Measurements from ENCODE around the gene KCNH6.

Gene KCNH6

GRCh38 chr17:63500543-63501390 lies 22.4 kb upstream of the KCNH6 start:
- Histone ChIP-seq H3K4me3 (ENCODE audit: low read depth in 1 of 2, low read length in 2 of 2) (no peak overlapping the region), H3K4me1 (ENCODE audit: insufficient read depth, low read length) (no peaks in the 10 kb centered on the region)

GRCh38 chr17:63503341-63503705 lies 19.8 kb upstream of the KCNH6 start:
- Histone ChIP-seq H3K36me3 (ENCODE audit: insufficient read depth, low read length) (no peaks in the 10 kb centered on the region), H3K27me3 (ENCODE audit: control insufficient read depth in 1 of 2, insufficient read depth in 2 of 2, low read length in 2 of 2) (no peaks in the 10 kb centered on the region), H3K9me3 (ENCODE audit: low read length) (no peaks in the 10 kb centered on the region), H3K9ac (ENCODE audit: low read length) (no peak overlapping the region), H3K27ac (ENCODE audit: low read depth, low read length) (no peak overlapping the region), H3K4me1 (ENCODE audit: insufficient read depth, low read length) (no peaks in the 10 kb centered on the region), H3K4me3 (ENCODE audit: low read depth in 1 of 2, low read length in 2 of 2) (no peak overlapping the region)

More at GRCh38 chr17:63500543-63501390, 22.4 kb upstream of the KCNH6 start:
- Histone ChIP-seq H3K9me3 (ENCODE audit: low read length) (no peaks in the 10 kb centered on the region), H3K9ac (ENCODE audit: low read length) (no peak overlapping the region), H3K27ac (ENCODE audit: low read depth, low read length) (no peak overlapping the region), H3K27me3 (ENCODE audit: control insufficient read depth in 1 of 2, insufficient read depth in 2 of 2, low read length in 2 of 2) (no peaks in the 10 kb centered on the region), H3K36me3 (ENCODE audit: insufficient read depth, low read length) (no peaks in the 10 kb centered on the region)

DNA sequence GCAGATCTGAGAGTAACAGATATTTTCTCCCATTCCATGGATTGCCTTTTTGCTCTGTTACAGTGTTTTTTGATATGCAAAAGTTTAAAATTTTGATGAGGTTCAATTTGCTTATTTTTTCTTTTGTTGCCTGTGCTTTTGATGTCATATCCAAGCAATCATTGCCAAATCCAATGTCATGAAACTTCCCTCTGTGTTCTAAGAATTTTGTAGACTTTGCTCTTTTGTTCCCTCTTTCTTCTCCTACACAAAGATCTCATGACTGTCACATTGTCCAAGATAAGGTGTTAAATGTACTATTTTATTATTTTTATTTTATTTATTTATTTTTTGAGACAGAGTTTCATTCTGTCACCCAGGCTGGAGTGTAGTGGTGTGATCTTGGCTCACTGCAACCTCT lies 18.9 kb upstream of the KCNH6 start:
- no peak overlapping the region for H3K27ac ChIP-seq (ENCODE audit: low read depth, low read length)
- no peak overlapping the region for H3K4me3 ChIP-seq (ENCODE audit: low read depth in 1 of 2, low read length in 2 of 2)
- no peaks in the 10 kb centered on the region for H3K36me3 ChIP-seq (ENCODE audit: insufficient read depth, low read length)
- H3K27me3 ChIP-seq (ENCODE audit: control insufficient read depth in 1 of 2, insufficient read depth in 2 of 2, low read length in 2 of 2) = no peaks in the 10 kb centered on the region
- no peaks in the 10 kb centered on the region for H3K4me1 ChIP-seq (ENCODE audit: insufficient read depth, low read length)
- H3K9ac ChIP-seq (ENCODE audit: low read length) = no peak overlapping the region
- H3K9me3 ChIP-seq (ENCODE audit: low read length) = no peaks in the 10 kb centered on the region

- Histone ChIP-seq H3K9ac (ENCODE audit: low read length) (no peak overlapping the region), H3K27me3 (ENCODE audit: control insufficient read depth in 1 of 2, insufficient read depth in 2 of 2, low read length in 2 of 2) (no peaks in the 10 kb centered on the region), H3K4me1 (ENCODE audit: insufficient read depth, low read length) (no peaks in the 10 kb centered on the region), H3K36me3 (ENCODE audit: insufficient read depth, low read length) (no peaks in the 10 kb centered on the region), H3K9me3 (ENCODE audit: low read length) (no peaks in the 10 kb centered on the region), H3K27ac (ENCODE audit: low read depth, low read length) (no peak overlapping the region), H3K4me3 (ENCODE audit: low read depth in 1 of 2, low read length in 2 of 2) (no peak overlapping the region)
These were observed 17.8 kb upstream of the KCNH6 start for GRCh38 chr17:63505341-63505740.

GRCh38 chr17:63506627-63507026 lies 16.5 kb upstream of the KCNH6 start:
- Histone ChIP-seq H3K9ac (ENCODE audit: low read length) (no peak overlapping the region), H3K27me3 (ENCODE audit: control insufficient read depth in 1 of 2, insufficient read depth in 2 of 2, low read length in 2 of 2) (no peaks in the 10 kb centered on the region), H3K4me1 (ENCODE audit: insufficient read depth, low read length) (no peaks in the 10 kb centered on the region), H3K4me3 (ENCODE audit: low read depth in 1 of 2, low read length in 2 of 2) (no peak overlapping the region), H3K27ac (ENCODE audit: low read depth, low read length) (no peak overlapping the region), H3K36me3 (ENCODE audit: insufficient read depth, low read length) (no peaks in the 10 kb centered on the region), H3K9me3 (ENCODE audit: low read length) (no peaks in the 10 kb centered on the region)

GRCh38 chr17:63511331-63511730 lies 11.8 kb upstream of the KCNH6 start:
- H3K4me3 ChIP-seq (ENCODE audit: low read depth in 1 of 2, low read length in 2 of 2) = no peak overlapping the region

DNA sequence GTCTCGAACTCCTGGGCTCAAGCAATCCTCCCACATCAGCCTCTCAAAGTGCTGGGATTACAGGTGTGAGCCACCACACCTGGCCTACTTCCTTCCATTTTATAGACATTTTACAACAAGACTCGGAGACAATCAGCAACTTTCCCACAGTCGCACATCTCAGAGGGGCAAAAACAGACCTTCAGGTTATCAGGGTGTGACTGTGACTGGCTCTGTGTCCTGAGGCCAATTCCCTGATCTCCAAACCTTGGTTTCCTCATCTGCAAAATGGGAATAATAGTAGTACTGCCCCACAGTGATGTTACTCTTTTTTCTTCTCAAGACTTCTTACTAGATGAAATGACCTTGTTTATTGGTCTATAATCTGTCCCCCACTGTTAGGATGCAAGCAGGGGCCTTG lies 10.8 kb upstream of the KCNH6 start:
- H3K4me1 ChIP-seq (ENCODE audit: insufficient read depth, low read length) = no peaks in the 10 kb centered on the region
- no peak overlapping the region for H3K9ac ChIP-seq (ENCODE audit: low read length)
- H3K36me3 ChIP-seq (ENCODE audit: insufficient read depth, low read length) = no peaks in the 10 kb centered on the region
- H3K27ac ChIP-seq (ENCODE audit: low read depth, low read length) = no peak overlapping the region
- no peak overlapping the region for H3K4me3 ChIP-seq (ENCODE audit: low read depth in 1 of 2, low read length in 2 of 2)
- H3K27me3 ChIP-seq (ENCODE audit: control insufficient read depth in 1 of 2, insufficient read depth in 2 of 2, low read length in 2 of 2) = no peaks in the 10 kb centered on the region
- H3K9me3 ChIP-seq (ENCODE audit: low read length) = no peaks in the 10 kb centered on the region

More at GRCh38 chr17:63511331-63511730, 11.8 kb upstream of the KCNH6 start:
- Histone ChIP-seq H3K27ac (ENCODE audit: low read depth, low read length) (no peak overlapping the region), H3K9me3 (ENCODE audit: low read length) (no peaks in the 10 kb centered on the region), H3K27me3 (ENCODE audit: control insufficient read depth in 1 of 2, insufficient read depth in 2 of 2, low read length in 2 of 2) (no peaks in the 10 kb centered on the region), H3K4me1 (ENCODE audit: insufficient read depth, low read length) (no peaks in the 10 kb centered on the region), H3K9ac (ENCODE audit: low read length) (no peak overlapping the region), H3K36me3 (ENCODE audit: insufficient read depth, low read length) (no peaks in the 10 kb centered on the region)

DNA sequence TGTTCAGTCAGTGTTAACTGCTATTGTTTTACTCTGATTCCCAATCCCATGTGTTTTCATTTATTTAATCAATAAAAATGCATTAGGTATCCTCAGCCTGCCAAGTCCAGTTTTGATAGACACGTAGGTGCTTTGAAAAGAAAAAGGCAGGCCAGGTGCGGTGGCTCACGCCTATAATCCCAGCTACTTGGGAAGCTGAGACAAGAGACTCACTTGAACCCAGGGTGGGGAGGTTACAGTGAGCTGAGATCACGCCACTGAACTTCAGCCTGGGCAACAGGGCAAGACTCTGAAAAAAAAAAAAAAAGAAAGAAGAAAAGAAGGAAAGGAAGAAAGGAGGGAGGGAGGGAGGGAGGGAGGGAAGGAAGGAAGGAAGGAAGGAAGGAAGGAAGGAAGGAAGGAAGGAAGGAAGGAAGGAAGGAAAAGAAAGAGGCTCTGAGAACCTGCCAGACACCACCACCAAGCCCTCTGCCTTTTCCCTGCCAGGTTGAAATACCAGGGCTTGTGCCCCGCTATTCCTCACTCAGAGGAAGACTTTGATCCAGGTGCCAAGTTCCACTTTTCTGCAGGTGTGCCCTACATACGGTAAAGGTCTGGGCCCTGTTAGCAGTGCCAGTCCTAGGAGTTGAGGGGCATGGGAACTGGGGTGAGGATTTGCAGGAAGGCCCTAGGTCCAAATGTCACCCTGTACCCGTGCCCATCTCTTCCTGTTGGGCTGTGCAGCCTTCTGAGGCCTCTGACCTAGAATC lies 10.1 kb upstream of the KCNH6 start:
- Histone ChIP-seq H3K27me3 (ENCODE audit: control insufficient read depth in 1 of 2, insufficient read depth in 2 of 2, low read length in 2 of 2) (no peaks in the 10 kb centered on the region), H3K9me3 (ENCODE audit: low read length) (no peaks in the 10 kb centered on the region), H3K4me1 (ENCODE audit: insufficient read depth, low read length) (no peaks in the 10 kb centered on the region), H3K9ac (ENCODE audit: low read length) (no peak overlapping the region), H3K4me3 (ENCODE audit: low read depth in 1 of 2, low read length in 2 of 2) (no peak overlapping the region), H3K36me3 (ENCODE audit: insufficient read depth, low read length) (no peaks in the 10 kb centered on the region), H3K27ac (ENCODE audit: low read depth, low read length) (no peak overlapping the region)

DNA sequence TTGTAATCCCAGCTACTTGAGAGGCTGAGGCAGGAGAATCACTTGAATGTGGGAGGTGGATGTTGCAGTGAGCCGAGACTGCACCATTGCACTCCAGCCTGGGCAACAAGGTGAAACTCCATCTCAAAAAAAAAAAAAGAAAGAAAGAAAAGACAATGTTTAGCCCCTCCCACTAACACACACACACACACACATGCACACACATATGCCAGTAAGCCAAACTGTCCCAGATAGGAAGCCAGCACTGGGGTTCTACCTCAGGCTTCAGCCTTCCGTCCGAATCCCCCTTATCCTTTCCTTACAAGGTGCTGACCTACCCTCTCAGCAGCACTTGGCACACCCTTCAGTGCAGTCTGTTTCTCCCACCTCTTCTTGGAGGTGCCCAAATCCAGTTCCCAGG lies 8.7 kb upstream of the KCNH6 start:
- no peaks in the 10 kb centered on the region for H3K4me1 ChIP-seq (ENCODE audit: insufficient read depth, low read length)
- no peak overlapping the region for H3K27ac ChIP-seq (ENCODE audit: low read depth, low read length)
- no peaks in the 10 kb centered on the region for H3K36me3 ChIP-seq (ENCODE audit: insufficient read depth, low read length)
- no peaks in the 10 kb centered on the region for H3K27me3 ChIP-seq (ENCODE audit: control insufficient read depth in 1 of 2, insufficient read depth in 2 of 2, low read length in 2 of 2)
- H3K9ac ChIP-seq (ENCODE audit: low read length) = no peak overlapping the region
- H3K9me3 ChIP-seq (ENCODE audit: low read length) = no peaks in the 10 kb centered on the region
- H3K4me3 ChIP-seq (ENCODE audit: low read depth in 1 of 2, low read length in 2 of 2) = no peak overlapping the region

GRCh38 chr17:63514974-63515373 lies 8.2 kb upstream of the KCNH6 start:
- Histone ChIP-seq H3K9ac (ENCODE audit: low read length) (no peak overlapping the region), H3K4me1 (ENCODE audit: insufficient read depth, low read length) (no peaks in the 10 kb centered on the region), H3K27ac (ENCODE audit: low read depth, low read length) (no peak overlapping the region), H3K27me3 (ENCODE audit: control insufficient read depth in 1 of 2, insufficient read depth in 2 of 2, low read length in 2 of 2) (no peaks in the 10 kb centered on the region), H3K9me3 (ENCODE audit: low read length) (no peaks in the 10 kb centered on the region), H3K4me3 (ENCODE audit: low read depth in 1 of 2, low read length in 2 of 2) (no peak overlapping the region), H3K36me3 (ENCODE audit: insufficient read depth, low read length) (no peaks in the 10 kb centered on the region)

GRCh38 chr17:63515426-63515825 lies 7.7 kb upstream of the KCNH6 start:
- Histone ChIP-seq H3K9me3 (ENCODE audit: low read length) (no peaks in the 10 kb centered on the region), H3K36me3 (ENCODE audit: insufficient read depth, low read length) (no peaks in the 10 kb centered on the region), H3K9ac (ENCODE audit: low read length) (no peak overlapping the region), H3K4me1 (ENCODE audit: insufficient read depth, low read length) (no peaks in the 10 kb centered on the region), H3K27ac (ENCODE audit: low read depth, low read length) (no peak overlapping the region), H3K4me3 (ENCODE audit: low read depth in 1 of 2, low read length in 2 of 2) (no peak overlapping the region), H3K27me3 (ENCODE audit: control insufficient read depth in 1 of 2, insufficient read depth in 2 of 2, low read length in 2 of 2) (no peaks in the 10 kb centered on the region)
